Esophagus squamous epithelium (tissue), 5 donors: ENCODE data around the gene DGCR6L. TPM values are rescaled to one million over a fixed set of nuclear protein-coding genes. Genes with fewer than 3 reads are reported as not detected.
"Not testable (repeated sequence)": the region's sequence is repeated elsewhere in the genome, so short reads cannot be mapped to it uniquely, and the experiment has no call there.

Experiments
- DNase-seq: peaks from one replicate; lab custom pipeline; 2025; lab: John Stamatoyannopoulos, UW
- H3K27ac ChIP-seq, 4 donors: fragments of 200-600 bp; sonication (generic); one replicate each; pipeline ENCODE4 v1.5.1; 2016 to 2019; ENCODE audit warnings: mild to moderate bottlenecking in 1 of 4
- H3K27me3 ChIP-seq, 4 donors: fragments of 200-600 bp; sonication (generic); 1 replicate in 3 of 4; 2 replicates in 1 of 4; pipeline versions ENCODE4 v1.5.1 to v1.6.0; 2017 to 2021; ENCODE audit warnings: antibody characterized with exemption in 1 of 4
- H3K36me3 ChIP-seq, 3 donors: fragments of 200-600 bp; sonication (generic); one replicate each; pipeline ENCODE4 v1.5.1; 2016 to 2019
- H3K4me1 ChIP-seq, 3 donors: fragments of 200-600 bp; sonication (generic); one replicate each; pipeline ENCODE4 v1.5.1; 2017 to 2019
- H3K4me3 ChIP-seq, 4 donors: fragments of 200-600 bp; sonication (generic); 1 replicate in 3 of 4; 2 replicates in 1 of 4; pipeline ENCODE4 v1.5.1; 2016 to 2019; ENCODE audit warnings: mild to moderate bottlenecking in 2 of 4, moderate library complexity in 1 of 4
- H3K9me3 ChIP-seq, 3 donors: fragments of 200-600 bp; sonication (generic); one replicate each; pipeline ENCODE4 v1.5.1; 2016 to 2019
- POLR2A ChIP-seq, 4 donors: fragments of 450-650 bp; IDR thresholded peaks; one replicate each; pipeline ENCODE4 v1.6.1; 2017; ENCODE audit warnings: antibody characterized with exemption in 4 of 4, mild to moderate bottlenecking in 4 of 4, moderate library complexity in 3 of 4
- WGBS, 2 donors: methylation state at CpG; one replicate each; pipeline ENCODE4 v1.1.5; 2018; 5-methylcytosine and 5-hydroxymethylcytosine counted together
- intact Hi-C: fragments of 100-400 bp; cut with DNase I; formaldehyde crosslinking; loops from one replicate; pipeline ENCODE4 v1.15.0; 2022
- total RNA-seq, 4 donors: library from RNA; depleted of rRNA; stranded (reverse); fragments of >200 nt; gene quantifications; one replicate each; pipeline ENCODE4 v1.1.0, GENCODE V29; 2016
- TF ChIP-seq, protein P1 (sequence below), 6 experiments: fragments of 450-650 bp in 4 of 6; fragments of 200-600 bp in 2 of 6; sonication (generic) in 2 of 6; IDR thresholded peaks; one replicate each; pipeline ENCODE4 v1.5.1; 2016 to 2019; ENCODE audit warnings: antibody characterized with exemption in 6 of 6, mild to moderate bottlenecking in 4 of 6, moderate library complexity in 4 of 6
- donor health status: DM: yes; HTN: yes; CAD: no.

Gene DGCR6L
- total RNA-seq, 4 donors from 2014 or later = 35.7 to 56.2 (median 49.2) TPM

- Histone ChIP-seq H3K27ac (no peak overlapping the region), H3K4me3 (no peak overlapping the region), H3K27me3 (peaks cover 0 to 30% (median 0%) of the 10 kb centered on the region in 4 donors), H3K4me1 (no peaks in the 10 kb centered on the region), H3K36me3 (no peaks in the 10 kb centered on the region), H3K9me3 (no peaks in the 10 kb centered on the region)
- DNase-seq = no peak
- intact Hi-C loops = no loop called here
- TF ChIP-seq POLR2A (IDR thresholded peaks at IDR 0.05) = no peak
- TF ChIP-seq, protein P1, sequence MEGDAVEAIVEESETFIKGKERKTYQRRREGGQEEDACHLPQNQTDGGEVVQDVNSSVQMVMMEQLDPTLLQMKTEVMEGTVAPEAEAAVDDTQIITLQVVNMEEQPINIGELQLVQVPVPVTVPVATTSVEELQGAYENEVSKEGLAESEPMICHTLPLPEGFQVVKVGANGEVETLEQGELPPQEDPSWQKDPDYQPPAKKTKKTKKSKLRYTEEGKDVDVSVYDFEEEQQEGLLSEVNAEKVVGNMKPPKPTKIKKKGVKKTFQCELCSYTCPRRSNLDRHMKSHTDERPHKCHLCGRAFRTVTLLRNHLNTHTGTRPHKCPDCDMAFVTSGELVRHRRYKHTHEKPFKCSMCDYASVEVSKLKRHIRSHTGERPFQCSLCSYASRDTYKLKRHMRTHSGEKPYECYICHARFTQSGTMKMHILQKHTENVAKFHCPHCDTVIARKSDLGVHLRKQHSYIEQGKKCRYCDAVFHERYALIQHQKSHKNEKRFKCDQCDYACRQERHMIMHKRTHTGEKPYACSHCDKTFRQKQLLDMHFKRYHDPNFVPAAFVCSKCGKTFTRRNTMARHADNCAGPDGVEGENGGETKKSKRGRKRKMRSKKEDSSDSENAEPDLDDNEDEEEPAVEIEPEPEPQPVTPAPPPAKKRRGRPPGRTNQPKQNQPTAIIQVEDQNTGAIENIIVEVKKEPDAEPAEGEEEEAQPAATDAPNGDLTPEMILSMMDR (IDR thresholded peaks at IDR 0.05) = no peak
- 33 to 55% methylated on average over 1 to 2 of the region's 5 CpGs for WGBS, 2 donors
Measured at GRCh38 chr22:20291249-20291586, 28.6 kb downstream of the DGCR6L start.

DNA sequence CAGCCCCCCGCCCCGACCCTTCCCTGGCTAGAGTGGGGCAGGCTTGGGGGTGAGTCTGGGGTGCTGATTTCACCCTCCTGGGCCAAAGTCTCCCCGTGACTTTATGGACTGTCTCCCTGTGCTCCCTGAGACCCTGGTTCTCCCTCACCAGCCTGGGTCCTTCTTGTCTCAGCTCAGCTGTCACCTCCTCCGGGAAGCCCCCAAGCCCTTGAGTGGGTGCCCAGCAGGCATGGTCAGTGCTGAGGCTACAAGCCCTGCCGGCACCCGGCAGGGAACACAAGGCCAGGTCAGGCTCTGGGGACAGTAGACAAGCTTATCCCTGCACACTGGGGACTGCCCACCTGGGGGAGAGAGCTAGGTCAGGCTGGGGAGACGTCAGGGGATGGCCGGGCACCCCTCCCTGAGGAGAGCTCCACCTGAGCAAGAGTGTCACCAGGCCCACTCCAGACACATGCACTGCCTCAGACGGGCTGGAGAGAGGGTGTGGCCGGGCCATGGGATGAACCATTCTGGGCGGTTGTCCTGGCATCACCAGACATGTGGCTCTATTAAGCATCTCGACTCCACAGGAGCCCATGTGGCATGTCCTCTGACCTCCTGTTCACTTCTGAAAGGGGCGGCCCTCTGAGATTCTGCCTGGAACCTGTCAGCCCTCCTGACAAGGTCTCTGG lies 29.1 kb downstream of the DGCR6L start:
- Histone ChIP-seq H3K9me3 (no peaks in the 10 kb centered on the region), H3K27me3 (peaks cover 0 to 30% (median 0%) of the 10 kb centered on the region in 4 donors), H3K4me3 (no peak overlapping the region), H3K36me3 (no peaks in the 10 kb centered on the region), H3K27ac (no peak overlapping the region), H3K4me1 (no peaks in the 10 kb centered on the region)
- DNase-seq = no peak
- intact Hi-C loops = no loop called here
- TF ChIP-seq, protein P1 (IDR thresholded peaks at IDR 0.05) = no peak
- TF ChIP-seq POLR2A (IDR thresholded peaks at IDR 0.05) = no peak
- 63 to 66% methylated on average over 7 to 8 of the region's 13 CpGs for WGBS, 2 donors

DNA sequence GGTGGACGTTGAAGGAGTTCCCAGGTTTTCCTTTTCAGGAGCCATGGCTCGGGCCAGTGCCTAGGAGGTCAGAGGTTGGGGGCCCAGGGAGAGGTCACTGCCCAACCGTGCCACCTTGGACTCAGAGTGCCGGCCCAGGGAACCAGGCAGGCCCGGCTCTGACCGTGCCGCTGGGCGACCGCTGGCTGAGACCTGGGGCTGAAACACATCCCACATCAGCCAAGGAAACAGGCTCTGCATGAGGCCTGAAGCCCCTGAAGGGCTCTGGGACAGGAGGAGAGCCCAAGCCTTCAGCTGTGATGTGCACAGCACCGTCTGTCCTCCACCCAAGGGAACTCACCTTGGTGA lies 29.8 kb downstream of the DGCR6L start:
- H3K9me3 ChIP-seq = no peaks in the 10 kb centered on the region
- peaks cover 0 to 30% (median 0%) of the 10 kb centered on the region in 4 donors for H3K27me3 ChIP-seq
- intact Hi-C loops = no loop called here
- H3K4me1 ChIP-seq = no peaks in the 10 kb centered on the region
- H3K4me3 ChIP-seq = no peak overlapping the region
- H3K27ac ChIP-seq = no peak overlapping the region
- TF ChIP-seq, protein P1 (IDR thresholded peaks at IDR 0.05) = no peak
- no peak for TF ChIP-seq POLR2A (IDR thresholded peaks at IDR 0.05)
- H3K36me3 ChIP-seq = no peaks in the 10 kb centered on the region
- 40% methylated on average over 1 of the region's 10 CpGs; no CpG with 5 or more reads in 1 of the 2 donors for WGBS, 2 donors
- no peak for DNase-seq

DNA sequence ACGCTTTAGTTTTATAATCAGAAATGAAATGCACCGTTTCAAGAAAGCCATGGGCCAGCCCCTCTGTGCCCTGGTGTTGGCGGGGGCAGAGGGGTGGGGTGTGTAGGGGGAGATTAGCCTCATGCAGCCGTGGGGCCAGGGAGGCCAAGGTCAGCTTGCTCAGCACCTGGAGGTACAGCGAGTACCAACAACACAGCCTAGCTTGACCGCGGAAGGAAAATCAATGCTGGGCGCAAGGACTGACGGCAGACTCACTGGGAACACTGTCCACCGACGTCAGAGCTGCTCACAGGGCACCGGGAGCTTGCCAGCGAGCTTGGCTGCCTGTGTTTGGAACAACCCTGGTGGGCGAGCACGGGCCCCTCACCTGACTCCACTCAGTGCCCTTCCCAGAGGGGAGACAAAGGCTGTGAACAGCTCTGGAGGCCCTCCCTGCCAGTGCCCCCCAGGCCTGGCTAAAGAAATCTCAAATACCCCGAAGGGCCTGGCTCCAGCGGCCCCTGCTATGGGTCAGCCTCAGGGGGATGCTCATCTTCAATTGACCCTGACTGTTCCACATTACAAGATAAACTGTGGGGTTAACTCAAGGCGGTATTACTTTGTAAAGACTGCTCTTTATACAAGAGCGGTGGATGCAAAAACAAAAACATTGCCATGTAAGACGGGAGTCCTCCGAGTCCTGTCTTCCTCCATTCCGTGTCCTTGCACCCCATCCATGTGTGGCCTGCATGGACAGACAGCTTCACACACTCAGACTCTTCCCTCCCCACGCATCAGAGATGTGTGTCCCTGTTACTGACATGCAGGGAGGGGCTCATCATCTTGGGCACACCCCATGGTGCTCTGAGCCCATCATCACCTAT lies 30.4 kb downstream of the DGCR6L start:
- H3K9me3 ChIP-seq, H3K36me3 ChIP-seq, DNase-seq, intact Hi-C loops, H3K27ac ChIP-seq, H3K4me3 ChIP-seq, H3K4me1 ChIP-seq: not testable (repeated sequence)
- 65 to 83% methylated on average over 6 to 8 of the region's 23 CpGs for WGBS, 2 donors
- H3K27me3 ChIP-seq = peaks cover 0 to 30% (median 0%) of the 10 kb centered on the region in 4 donors

- peaks cover 0 to 37% (median 0%) of the 10 kb centered on the region in 4 donors for H3K27me3 ChIP-seq
- H3K4me3 ChIP-seq, H3K36me3 ChIP-seq, intact Hi-C loops, H3K4me1 ChIP-seq, H3K27ac ChIP-seq, H3K9me3 ChIP-seq, DNase-seq: not testable (repeated sequence)
- WGBS, 2 donors = 57 to 65% methylated on average over 7 to 10 of the region's 20 CpGs
Measured at GRCh38 chr22:20286784-20287423, 33.0 kb downstream of the DGCR6L start.

GRCh38 chr22:20286312-20286660 lies 33.6 kb downstream of the DGCR6L start:
- H3K27ac ChIP-seq, H3K4me1 ChIP-seq, H3K36me3 ChIP-seq, H3K4me3 ChIP-seq, H3K9me3 ChIP-seq, intact Hi-C loops, DNase-seq: not testable (repeated sequence)
- H3K27me3 ChIP-seq = peaks cover 0 to 32% (median 0%) of the 10 kb centered on the region in 4 donors
- WGBS, 2 donors = 10 to 20% methylated on average over 1 to 4 of the region's 8 CpGs
